Measurements from ENCODE around the gene HSD17B2. TPM values are rescaled to one million over a fixed set of nuclear protein-coding genes. Genes with fewer than 3 reads are reported as not detected.

Gene HSD17B2
- total RNA-seq, 1 experiment from 2014 or later: 0.55 TPM

DNA sequence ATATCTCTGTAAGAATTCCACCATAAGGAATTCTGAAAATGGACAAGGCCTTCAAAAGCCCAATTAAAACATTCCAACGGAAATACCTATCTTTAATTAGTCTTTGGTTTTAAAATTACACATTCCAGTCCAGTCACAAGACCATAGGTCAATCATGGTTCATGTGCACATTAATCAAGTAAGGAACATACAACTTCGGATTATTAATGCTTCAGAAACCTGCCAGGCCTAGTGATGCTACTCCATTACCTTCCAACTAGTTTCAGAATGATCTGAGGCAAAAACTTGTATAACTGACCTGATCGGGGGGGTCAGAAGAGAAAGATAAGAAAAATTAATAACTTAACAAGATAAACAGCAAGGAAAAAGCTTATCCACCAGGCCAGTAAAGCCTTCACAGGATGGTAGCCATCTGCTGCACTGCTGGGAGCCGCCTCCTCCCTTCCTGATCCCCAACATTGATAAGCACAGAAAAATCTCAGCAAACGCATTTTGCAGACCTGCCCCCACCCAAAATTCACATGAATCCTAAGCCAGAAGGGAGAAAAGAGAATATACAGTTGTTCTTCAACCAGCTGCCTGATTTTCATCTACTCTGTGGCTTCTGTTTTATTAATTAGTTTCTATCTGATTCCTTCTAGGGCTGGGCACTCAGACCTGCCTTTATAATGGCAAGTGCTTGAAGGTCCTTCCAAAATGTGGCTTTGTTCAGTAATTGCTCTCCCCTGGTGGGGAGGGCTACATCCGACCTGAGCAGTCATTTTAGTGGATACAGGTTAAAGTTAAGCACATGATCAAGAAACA lies 29.8 kb upstream of the HSD17B2 start:
- H3K4me1 Mint-ChIP-seq: peaks cover 21% of the 10 kb centered on the region
- H3K36me3 Mint-ChIP-seq: peaks cover 32% of the 10 kb centered on the region
- ChIA-PET POLR2A (no interaction called here), CTCF (interaction anchor here (1.0 kb wide), 1 partner anchor 66 kb away, joined by 3 read pairs; no protein-coding TSS in a partner anchor)
- peaks cover 13% of the 10 kb centered on the region for H3K27me3 Mint-ChIP-seq (ENCODE audit: low read depth)
- DNase-seq (ENCODE audit: low spot score): no peak
- peak; percentile 77 for ATAC-seq
- H3K9me3 Mint-ChIP-seq: peaks cover 38% of the 10 kb centered on the region
- H3K4me3 Mint-ChIP-seq: no peak overlapping the region
- H3K27ac Mint-ChIP-seq: no peak overlapping the region
- TF ChIP-seq, protein P1, sequence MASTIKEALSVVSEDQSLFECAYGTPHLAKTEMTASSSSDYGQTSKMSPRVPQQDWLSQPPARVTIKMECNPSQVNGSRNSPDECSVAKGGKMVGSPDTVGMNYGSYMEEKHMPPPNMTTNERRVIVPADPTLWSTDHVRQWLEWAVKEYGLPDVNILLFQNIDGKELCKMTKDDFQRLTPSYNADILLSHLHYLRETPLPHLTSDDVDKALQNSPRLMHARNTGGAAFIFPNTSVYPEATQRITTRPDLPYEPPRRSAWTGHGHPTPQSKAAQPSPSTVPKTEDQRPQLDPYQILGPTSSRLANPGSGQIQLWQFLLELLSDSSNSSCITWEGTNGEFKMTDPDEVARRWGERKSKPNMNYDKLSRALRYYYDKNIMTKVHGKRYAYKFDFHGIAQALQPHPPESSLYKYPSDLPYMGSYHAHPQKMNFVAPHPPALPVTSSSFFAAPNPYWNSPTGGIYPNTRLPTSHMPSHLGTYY (CRISPR knock-in tag; IDR thresholded peaks at IDR 0.05): no peak
- TF ChIP-seq ZNF219 (CRISPR knock-in tag; IDR thresholded peaks at IDR 0.05; ENCODE audit: borderline replicate concordance) (no peak), FOXJ3 (CRISPR knock-in tag; IDR thresholded peaks at IDR 0.05; ENCODE audit: borderline replicate concordance) (no peak), SOX15 (CRISPR knock-in tag; IDR thresholded peaks at IDR 0.05) (no peak)
- TF ChIP-seq, protein P2, sequence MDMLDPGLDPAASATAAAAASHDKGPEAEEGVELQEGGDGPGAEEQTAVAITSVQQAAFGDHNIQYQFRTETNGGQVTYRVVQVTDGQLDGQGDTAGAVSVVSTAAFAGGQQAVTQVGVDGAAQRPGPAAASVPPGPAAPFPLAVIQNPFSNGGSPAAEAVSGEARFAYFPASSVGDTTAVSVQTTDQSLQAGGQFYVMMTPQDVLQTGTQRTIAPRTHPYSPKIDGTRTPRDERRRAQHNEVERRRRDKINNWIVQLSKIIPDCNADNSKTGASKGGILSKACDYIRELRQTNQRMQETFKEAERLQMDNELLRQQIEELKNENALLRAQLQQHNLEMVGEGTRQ (CRISPR knock-in tag; IDR thresholded peaks at IDR 0.05): no peak
- TF ChIP-seq, protein P3, sequence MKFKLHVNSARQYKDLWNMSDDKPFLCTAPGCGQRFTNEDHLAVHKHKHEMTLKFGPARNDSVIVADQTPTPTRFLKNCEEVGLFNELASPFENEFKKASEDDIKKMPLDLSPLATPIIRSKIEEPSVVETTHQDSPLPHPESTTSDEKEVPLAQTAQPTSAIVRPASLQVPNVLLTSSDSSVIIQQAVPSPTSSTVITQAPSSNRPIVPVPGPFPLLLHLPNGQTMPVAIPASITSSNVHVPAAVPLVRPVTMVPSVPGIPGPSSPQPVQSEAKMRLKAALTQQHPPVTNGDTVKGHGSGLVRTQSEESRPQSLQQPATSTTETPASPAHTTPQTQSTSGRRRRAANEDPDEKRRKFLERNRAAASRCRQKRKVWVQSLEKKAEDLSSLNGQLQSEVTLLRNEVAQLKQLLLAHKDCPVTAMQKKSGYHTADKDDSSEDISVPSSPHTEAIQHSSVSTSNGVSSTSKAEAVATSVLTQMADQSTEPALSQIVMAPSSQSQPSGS (CRISPR knock-in tag; IDR thresholded peaks at IDR 0.05; ENCODE audit: borderline replicate concordance, low read depth): no peak

DNA sequence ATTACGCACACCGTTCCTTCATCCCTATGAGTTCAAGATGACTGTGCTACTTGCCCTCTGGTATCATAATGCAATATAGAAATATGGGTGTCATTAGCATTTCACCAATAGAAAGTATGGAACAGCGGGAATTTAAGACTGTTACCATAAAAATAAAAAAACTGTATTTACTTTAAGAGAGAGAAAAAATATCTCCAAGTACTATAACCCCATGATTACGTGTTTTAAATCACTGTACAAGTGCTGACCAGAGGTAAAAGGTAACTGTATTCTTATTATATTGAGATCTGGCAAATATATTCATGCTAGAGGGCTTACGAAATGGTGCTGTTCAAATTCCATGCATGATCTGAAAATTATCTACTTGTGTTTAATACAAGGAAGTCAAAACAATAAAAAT lies 29.0 kb upstream of the HSD17B2 start:
- DNase-seq (ENCODE audit: low spot score) (no peak), ATAC-seq (no peak)
- Mint-ChIP-seq H3K4me3 (no peak overlapping the region), H3K27me3 (ENCODE audit: low read depth) (peaks cover 19% of the 10 kb centered on the region), H3K36me3 (peaks cover 39% of the 10 kb centered on the region), H3K9me3 (peaks cover 45% of the 10 kb centered on the region), H3K27ac (no peak overlapping the region), H3K4me1 (peaks cover 17% of the 10 kb centered on the region)
- ChIA-PET POLR2A (no interaction called here), CTCF (no interaction called here)
- TF ChIP-seq JUN (CRISPR knock-in tag; IDR thresholded peaks at IDR 0.05) (no peak), ZNF232 (CRISPR knock-in tag; IDR thresholded peaks at IDR 0.05) (no peak), IRF2 (CRISPR knock-in tag; IDR thresholded peaks at IDR 0.05; ENCODE audit: borderline replicate concordance, low read depth) (no peak)
- TF ChIP-seq, protein P4, sequence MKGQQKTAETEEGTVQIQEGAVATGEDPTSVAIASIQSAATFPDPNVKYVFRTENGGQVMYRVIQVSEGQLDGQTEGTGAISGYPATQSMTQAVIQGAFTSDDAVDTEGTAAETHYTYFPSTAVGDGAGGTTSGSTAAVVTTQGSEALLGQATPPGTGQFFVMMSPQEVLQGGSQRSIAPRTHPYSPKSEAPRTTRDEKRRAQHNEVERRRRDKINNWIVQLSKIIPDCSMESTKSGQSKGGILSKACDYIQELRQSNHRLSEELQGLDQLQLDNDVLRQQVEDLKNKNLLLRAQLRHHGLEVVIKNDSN (CRISPR knock-in tag; IDR thresholded peaks at IDR 0.05): no peak

DNA sequence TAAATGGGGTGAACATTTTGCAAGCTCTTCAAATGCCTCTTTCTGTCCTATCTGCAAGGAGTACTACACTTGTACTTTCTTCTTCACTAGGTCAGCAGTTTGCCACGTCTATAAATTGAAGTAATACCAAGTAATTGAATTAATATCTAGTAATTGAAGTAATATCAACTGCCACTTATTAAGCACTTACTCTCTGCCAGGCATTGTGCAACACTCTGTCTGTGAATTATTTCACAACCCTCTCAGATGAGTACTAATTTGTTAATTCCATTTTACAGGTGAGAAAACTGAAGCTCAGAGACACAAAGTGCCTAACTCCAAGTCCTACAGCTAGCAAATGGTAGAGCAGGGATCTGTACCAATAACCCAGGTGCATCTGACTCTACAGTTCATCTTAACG lies 27.9 kb upstream of the HSD17B2 start:
- ATAC-seq: no peak
- Mint-ChIP-seq H3K27ac (no peak overlapping the region), H3K36me3 (peaks cover 44% of the 10 kb centered on the region), H3K4me3 (no peak overlapping the region), H3K9me3 (peaks cover 53% of the 10 kb centered on the region), H3K27me3 (ENCODE audit: low read depth) (peaks cover 19% of the 10 kb centered on the region), H3K4me1 (peaks cover 16% of the 10 kb centered on the region)
- TF ChIP-seq OVOL2 (CRISPR knock-in tag; IDR thresholded peaks at IDR 0.05; ENCODE audit: borderline replicate concordance) (no peak), TP53 (CRISPR knock-in tag; IDR thresholded peaks at IDR 0.05) (no peak), RORB (CRISPR knock-in tag; IDR thresholded peaks at IDR 0.05) (no peak), SP1 (CRISPR knock-in tag; conservative IDR thresholded peaks at IDR 0.05) (no peak), JUN (CRISPR knock-in tag; IDR thresholded peaks at IDR 0.05) (no peak), SOX15 (CRISPR knock-in tag; IDR thresholded peaks at IDR 0.05) (no peak), MYBL2 (CRISPR knock-in tag; IDR thresholded peaks at IDR 0.05) (no peak), ZNF317 (CRISPR knock-in tag; IDR thresholded peaks at IDR 0.05; ENCODE audit: borderline replicate concordance, low read depth) (no peak), ZNF232 (CRISPR knock-in tag; IDR thresholded peaks at IDR 0.05) (no peak), RELA (CRISPR knock-in tag; IDR thresholded peaks at IDR 0.05; ENCODE audit: borderline replicate concordance) (no peak)
- TF ChIP-seq, protein P5, sequence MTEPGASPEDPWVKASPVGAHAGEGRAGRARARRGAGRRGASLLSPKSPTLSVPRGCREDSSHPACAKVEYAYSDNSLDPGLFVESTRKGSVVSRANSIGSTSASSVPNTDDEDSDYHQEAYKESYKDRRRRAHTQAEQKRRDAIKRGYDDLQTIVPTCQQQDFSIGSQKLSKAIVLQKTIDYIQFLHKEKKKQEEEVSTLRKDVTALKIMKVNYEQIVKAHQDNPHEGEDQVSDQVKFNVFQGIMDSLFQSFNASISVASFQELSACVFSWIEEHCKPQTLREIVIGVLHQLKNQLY (CRISPR knock-in tag; IDR thresholded peaks at IDR 0.05): no peak
- TF ChIP-seq, protein P6, sequence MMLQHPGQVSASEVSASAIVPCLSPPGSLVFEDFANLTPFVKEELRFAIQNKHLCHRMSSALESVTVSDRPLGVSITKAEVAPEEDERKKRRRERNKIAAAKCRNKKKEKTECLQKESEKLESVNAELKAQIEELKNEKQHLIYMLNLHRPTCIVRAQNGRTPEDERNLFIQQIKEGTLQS (CRISPR knock-in tag; conservative IDR thresholded peaks at IDR 0.05): no peak
- TF ChIP-seq, protein P7, sequence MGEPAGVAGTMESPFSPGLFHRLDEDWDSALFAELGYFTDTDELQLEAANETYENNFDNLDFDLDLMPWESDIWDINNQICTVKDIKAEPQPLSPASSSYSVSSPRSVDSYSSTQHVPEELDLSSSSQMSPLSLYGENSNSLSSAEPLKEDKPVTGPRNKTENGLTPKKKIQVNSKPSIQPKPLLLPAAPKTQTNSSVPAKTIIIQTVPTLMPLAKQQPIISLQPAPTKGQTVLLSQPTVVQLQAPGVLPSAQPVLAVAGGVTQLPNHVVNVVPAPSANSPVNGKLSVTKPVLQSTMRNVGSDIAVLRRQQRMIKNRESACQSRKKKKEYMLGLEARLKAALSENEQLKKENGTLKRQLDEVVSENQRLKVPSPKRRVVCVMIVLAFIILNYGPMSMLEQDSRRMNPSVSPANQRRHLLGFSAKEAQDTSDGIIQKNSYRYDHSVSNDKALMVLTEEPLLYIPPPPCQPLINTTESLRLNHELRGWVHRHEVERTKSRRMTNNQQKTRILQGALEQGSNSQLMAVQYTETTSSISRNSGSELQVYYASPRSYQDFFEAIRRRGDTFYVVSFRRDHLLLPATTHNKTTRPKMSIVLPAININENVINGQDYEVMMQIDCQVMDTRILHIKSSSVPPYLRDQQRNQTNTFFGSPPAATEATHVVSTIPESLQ (CRISPR knock-in tag; IDR thresholded peaks at IDR 0.05): no peak
- TF ChIP-seq, protein P2 (CRISPR knock-in tag; IDR thresholded peaks at IDR 0.05): no peak
- POLR2A ChIA-PET: no interaction called here
- DNase-seq (ENCODE audit: low spot score): no peak
- CTCF ChIA-PET: interaction anchor here (1.3 kb wide), 1 partner anchor 10 kb away, joined by 4 read pairs; no protein-coding TSS in a partner anchor

Data from WTC11 (cell line).